ENCODE data around the gene MLF2. TPM values are rescaled to one million over a fixed set of nuclear protein-coding genes. Genes with fewer than 3 reads are reported as not detected.

MLF2 gene
- total RNA-seq, 1 experiment from 2014 or later, result 168 TPM

Other genes starting within 250 kb of the MLF2 start
- gene GAPDH, start 218.6 kb downstream of the MLF2 start, total RNA-seq (2014; rRNA removed; shearing (Covaris generic)), result 3,748 and 4,015 TPM in 2 replicates
- gene IFFO1, start 197.1 kb downstream of the MLF2 start, total RNA-seq (2014; rRNA removed; shearing (Covaris generic)), result 2.1 TPM in 2 replicates
- 53.9 and 59.8 TPM in 2 replicates for gene NOP2, start 184.8 kb downstream of the MLF2 start, total RNA-seq (2014; rRNA removed; shearing (Covaris generic))
- 164 and 201 TPM in 2 replicates for gene CHD4, start 145.8 kb downstream of the MLF2 start, total RNA-seq (2014; rRNA removed; shearing (Covaris generic))
- 2.5 TPM in 2 replicates for gene LPAR5, start 117.2 kb downstream of the MLF2 start, total RNA-seq (2014; rRNA removed; shearing (Covaris generic))
- gene ACRBP, start 105.7 kb downstream of the MLF2 start, total RNA-seq (2014; rRNA removed; shearing (Covaris generic)), result 0.65 TPM in 1 of 2 replicates, not detected in the other
- gene ING4, start 90.0 kb downstream of the MLF2 start, total RNA-seq (2014; rRNA removed; shearing (Covaris generic)), result 23.7 and 27.4 TPM in 2 replicates
- gene ZNF384, start 63.8 kb downstream of the MLF2 start, total RNA-seq (2014; rRNA removed; shearing (Covaris generic)), result 6.4 and 9.2 TPM in 2 replicates
- gene PIANP, start 52.3 kb downstream of the MLF2 start, total RNA-seq (2014; rRNA removed; shearing (Covaris generic)), result 0.24 and 2.3 TPM in 2 replicates
- 40.7 and 45.7 TPM in 2 replicates for gene COPS7A, start 29.1 kb downstream of the MLF2 start, total RNA-seq (2014; rRNA removed; shearing (Covaris generic))
- 86.8 and 166 TPM in 2 replicates for gene PTMS, start 13.2 kb upstream of the MLF2 start, total RNA-seq (2014; rRNA removed; shearing (Covaris generic))
- gene LAG3, start 19.4 kb upstream of the MLF2 start, total RNA-seq (2014; rRNA removed; shearing (Covaris generic)), result not detected in 2 replicates
- not detected in 2 replicates for gene CD4, start 36.4 kb upstream of the MLF2 start, total RNA-seq (2014; rRNA removed; shearing (Covaris generic))
- 5.3 and 12.3 TPM in 2 replicates for gene GPR162, start 68.7 kb upstream of the MLF2 start, total RNA-seq (2014; rRNA removed; shearing (Covaris generic))
- gene P3H3, start 75.3 kb upstream of the MLF2 start, total RNA-seq (2014; rRNA removed; shearing (Covaris generic)), result 6.9 and 7.4 TPM in 2 replicates
- gene GNB3, start 87.8 kb upstream of the MLF2 start, total RNA-seq (2014; rRNA removed; shearing (Covaris generic)), result 0.19 and 5.1 TPM in 2 replicates
- gene CDCA3, start 98.1 kb upstream of the MLF2 start, total RNA-seq (2014; rRNA removed; shearing (Covaris generic)), result 30.8 and 52.8 TPM in 2 replicates
- 87.3 and 104 TPM in 2 replicates for gene USP5, start 99.0 kb upstream of the MLF2 start, total RNA-seq (2014; rRNA removed; shearing (Covaris generic))
- 675 and 790 TPM in 2 replicates for gene TPI1, start 114.4 kb upstream of the MLF2 start, total RNA-seq (2014; rRNA removed; shearing (Covaris generic))
- 7.9 and 10.2 TPM in 2 replicates for gene SPSB2, start 120.2 kb upstream of the MLF2 start, total RNA-seq (2014; rRNA removed; shearing (Covaris generic))
- 8.3 and 14.4 TPM in 2 replicates for gene LRRC23, start 151.7 kb upstream of the MLF2 start, total RNA-seq (2014; rRNA removed; shearing (Covaris generic))
- 21.5 and 24.7 TPM in 2 replicates for gene ENO2, start 161.4 kb upstream of the MLF2 start, total RNA-seq (2014; rRNA removed; shearing (Covaris generic))
- gene ATN1, start 174.8 kb upstream of the MLF2 start, total RNA-seq (2014; rRNA removed; shearing (Covaris generic)), result 3.1 and 6.6 TPM in 2 replicates
- gene RNU7-1, start 190.7 kb upstream of the MLF2 start, total RNA-seq (2014; rRNA removed; shearing (Covaris generic)), result not detected in 2 replicates
- gene C12orf57, start 190.9 kb upstream of the MLF2 start, total RNA-seq (2014; rRNA removed; shearing (Covaris generic)), result 1.8 TPM in 1 of 2 replicates, not detected in the other
- 0.31 and 0.48 TPM in 2 replicates for gene PTPN6, start 198.2 kb upstream of the MLF2 start, total RNA-seq (2014; rRNA removed; shearing (Covaris generic))
- 172 and 183 TPM in 2 replicates for gene PHB2, start 217.5 kb upstream of the MLF2 start, total RNA-seq (2014; rRNA removed; shearing (Covaris generic))
- 42.6 and 50.5 TPM in 2 replicates for gene EMG1, start 217.8 kb upstream of the MLF2 start, total RNA-seq (2014; rRNA removed; shearing (Covaris generic))

All from A172 (cell line).